PFSK-1 (cell line): ENCODE measurements around the gene MYB.

Experiments
- POLR2AphosphoS5 ChIP-seq: IDR thresholded peaks from 2 replicates; pipeline ENCODE4 v1.6.1; 2012; ENCODE audit warnings: low read depth, mild to moderate bottlenecking, control low read depth, low read length, moderate library complexity
- TAF1 ChIP-seq: IDR thresholded peaks from 2 replicates; pipeline ENCODE4 v1.6.1; 2012; ENCODE audit warnings: low read length, control low read depth, borderline replicate concordance; ENCODE audit not compliant: insufficient read depth
- TF ChIP-seq, protein P1 (sequence below), 2 experiments: IDR thresholded peaks; 2 replicates each; pipeline versions ENCODE4 v1.6.1 to v1.8.0; 2011 to 2012; ENCODE audit warnings: low read depth in 2 of 2, low read length in 2 of 2, control low read depth in 1 of 2, inconsistent platforms in 1 of 2, mild to moderate bottlenecking in 1 of 2, moderate library complexity in 1 of 2; ENCODE audit not compliant: insufficient read depth in 1 of 2

DNA sequence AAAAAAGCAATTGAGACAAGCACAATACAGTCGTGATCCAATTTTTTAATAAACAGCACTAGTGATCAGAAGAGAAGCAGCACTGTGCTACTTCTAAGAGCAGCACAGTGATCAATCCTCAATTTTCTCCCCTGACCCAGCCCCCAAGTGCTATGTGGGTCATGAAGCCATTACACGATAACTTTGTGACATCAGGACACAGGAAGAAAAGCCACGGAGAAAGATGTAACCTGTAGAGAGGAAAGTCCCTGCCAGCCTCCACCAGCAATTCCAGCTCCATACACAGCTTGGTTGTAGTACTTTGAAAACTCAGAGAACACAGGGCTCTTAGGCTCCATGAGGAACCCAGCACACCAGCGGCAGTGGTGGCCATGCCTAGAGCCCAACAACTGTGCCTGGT lies 45.3 kb upstream of the MYB start:
- TF ChIP-seq TAF1 (no peak), POLR2AphosphoS5 (no peak)
- TF ChIP-seq, protein P1, sequence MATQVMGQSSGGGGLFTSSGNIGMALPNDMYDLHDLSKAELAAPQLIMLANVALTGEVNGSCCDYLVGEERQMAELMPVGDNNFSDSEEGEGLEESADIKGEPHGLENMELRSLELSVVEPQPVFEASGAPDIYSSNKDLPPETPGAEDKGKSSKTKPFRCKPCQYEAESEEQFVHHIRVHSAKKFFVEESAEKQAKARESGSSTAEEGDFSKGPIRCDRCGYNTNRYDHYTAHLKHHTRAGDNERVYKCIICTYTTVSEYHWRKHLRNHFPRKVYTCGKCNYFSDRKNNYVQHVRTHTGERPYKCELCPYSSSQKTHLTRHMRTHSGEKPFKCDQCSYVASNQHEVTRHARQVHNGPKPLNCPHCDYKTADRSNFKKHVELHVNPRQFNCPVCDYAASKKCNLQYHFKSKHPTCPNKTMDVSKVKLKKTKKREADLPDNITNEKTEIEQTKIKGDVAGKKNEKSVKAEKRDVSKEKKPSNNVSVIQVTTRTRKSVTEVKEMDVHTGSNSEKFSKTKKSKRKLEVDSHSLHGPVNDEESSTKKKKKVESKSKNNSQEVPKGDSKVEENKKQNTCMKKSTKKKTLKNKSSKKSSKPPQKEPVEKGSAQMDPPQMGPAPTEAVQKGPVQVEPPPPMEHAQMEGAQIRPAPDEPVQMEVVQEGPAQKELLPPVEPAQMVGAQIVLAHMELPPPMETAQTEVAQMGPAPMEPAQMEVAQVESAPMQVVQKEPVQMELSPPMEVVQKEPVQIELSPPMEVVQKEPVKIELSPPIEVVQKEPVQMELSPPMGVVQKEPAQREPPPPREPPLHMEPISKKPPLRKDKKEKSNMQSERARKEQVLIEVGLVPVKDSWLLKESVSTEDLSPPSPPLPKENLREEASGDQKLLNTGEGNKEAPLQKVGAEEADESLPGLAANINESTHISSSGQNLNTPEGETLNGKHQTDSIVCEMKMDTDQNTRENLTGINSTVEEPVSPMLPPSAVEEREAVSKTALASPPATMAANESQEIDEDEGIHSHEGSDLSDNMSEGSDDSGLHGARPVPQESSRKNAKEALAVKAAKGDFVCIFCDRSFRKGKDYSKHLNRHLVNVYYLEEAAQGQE (IDR thresholded peaks at IDR 0.05; ENCODE audit: insufficient read depth in 1 of 2, low read depth in 2 of 2, low read length in 2 of 2), result no peak
